Left renal pelvis (tissue), 4 donors: ENCODE results near the gene RTP2. TPM values are rescaled to one million over a fixed set of nuclear protein-coding genes. Genes with fewer than 3 reads are reported as not detected.

Experiments
- DNase-seq, 4 donors: peaks; one replicate each; pipeline ENCODE4 v3.0.0-alpha.2; 2013; ENCODE audit warnings: low read depth in 4 of 4, low spot score in 3 of 4
- polyA plus RNA-seq, 4 donors: library from polyadenylated mRNA; unstranded; fragments of 120-200 nt; gene quantifications; one replicate each; pipeline ENCODE4 v1.2.1, GENCODE V29; 2013; ENCODE audit not compliant: insufficient read length in 4 of 4

Gene RTP2
- polyA plus RNA-seq, 4 donors = not detected

DNA sequence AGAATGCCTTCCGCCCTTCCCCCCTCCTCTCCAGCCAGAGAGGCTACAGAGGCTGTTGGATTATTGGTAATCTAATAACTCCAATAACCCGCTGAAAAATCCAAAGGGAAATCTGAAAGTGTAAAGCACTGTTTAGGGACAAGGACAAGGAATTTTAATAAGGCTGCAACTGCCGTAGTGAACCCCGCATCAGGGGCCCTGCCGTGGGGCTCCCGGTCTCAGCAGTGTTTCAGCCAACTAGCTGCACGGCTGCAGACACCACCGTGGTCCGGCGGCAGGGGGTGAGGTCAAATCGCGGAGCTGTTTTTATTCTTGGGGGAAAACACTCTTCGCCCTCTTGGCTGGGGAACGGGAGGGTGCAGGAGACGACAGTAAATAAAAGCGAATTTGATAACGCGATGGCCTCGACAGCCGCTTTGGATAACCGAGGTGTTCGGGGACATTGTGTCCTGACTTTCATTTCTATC, 36.8 kb upstream of the RTP2 start:
- no peak for DNase-seq

- peak in 2 of 4 donors; percentile 90 to 91 for DNase-seq
These were observed 36.2 kb upstream of the RTP2 start for GRCh38 chr3:187738331-187739093.

- no peak for DNase-seq
These were observed 35.6 kb upstream of the RTP2 start for GRCh38 chr3:187738071-187738330.

DNA sequence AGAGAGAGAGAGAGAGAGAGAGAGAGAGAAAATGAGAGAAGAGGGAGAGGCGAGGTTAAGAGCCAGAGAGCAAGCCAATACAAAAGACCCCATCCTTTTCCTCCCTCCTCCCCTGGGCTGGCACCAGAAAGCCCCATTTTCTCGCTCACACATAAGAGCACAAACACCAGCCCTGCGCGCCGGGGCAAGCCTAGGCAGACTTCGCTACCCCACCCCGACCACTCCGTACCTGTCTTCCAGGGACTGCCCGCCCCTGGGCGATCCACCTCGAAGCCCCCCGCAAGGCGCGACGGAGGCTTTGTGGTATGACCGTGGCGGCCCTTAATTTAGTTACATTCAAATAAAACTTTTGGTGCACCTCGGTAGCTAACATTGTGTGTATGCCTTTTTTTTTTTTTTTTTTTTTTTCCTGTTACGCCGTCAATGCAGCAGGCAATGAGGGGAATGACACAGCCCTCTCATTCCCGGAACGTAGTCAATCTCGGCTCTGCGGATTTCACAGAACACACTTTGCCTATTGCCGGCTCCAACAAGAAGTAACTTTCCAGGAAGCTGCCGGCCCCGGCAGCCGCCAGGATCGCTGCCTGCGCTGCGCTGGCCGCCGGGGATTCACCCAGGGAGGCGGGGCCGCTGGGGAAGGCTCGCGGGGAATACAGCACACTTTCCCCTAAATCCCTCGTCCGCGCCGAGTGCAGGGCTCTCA, 35.2 kb upstream of the RTP2 start:
- no peak for DNase-seq

GRCh38 chr3:187737006-187737367, 34.6 kb upstream of the RTP2 start:
- DNase-seq = no peak

- DNase-seq = no peak
These were observed 34.1 kb upstream of the RTP2 start for GRCh38 chr3:187736418-187736871.

DNA sequence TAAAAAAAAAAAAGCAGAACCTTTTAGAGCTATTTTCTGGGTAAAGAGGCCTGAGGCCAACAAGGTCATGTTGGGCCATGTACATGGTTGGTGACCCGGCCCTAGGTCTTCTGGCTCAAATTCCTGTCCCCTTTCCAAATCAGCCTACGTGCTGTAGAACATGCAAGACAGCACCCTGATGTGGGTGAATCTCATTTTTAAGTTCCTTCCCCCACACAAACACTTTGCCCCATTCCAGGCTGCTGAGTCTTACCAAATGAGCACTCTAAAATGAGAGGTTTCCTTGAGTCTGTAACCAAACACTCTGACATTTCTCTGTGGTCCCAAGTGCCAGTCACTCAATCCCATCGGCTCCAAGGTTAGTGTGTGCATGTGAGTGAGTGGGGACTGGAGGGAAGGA, 33.5 kb upstream of the RTP2 start:
- no peak for DNase-seq

DNA sequence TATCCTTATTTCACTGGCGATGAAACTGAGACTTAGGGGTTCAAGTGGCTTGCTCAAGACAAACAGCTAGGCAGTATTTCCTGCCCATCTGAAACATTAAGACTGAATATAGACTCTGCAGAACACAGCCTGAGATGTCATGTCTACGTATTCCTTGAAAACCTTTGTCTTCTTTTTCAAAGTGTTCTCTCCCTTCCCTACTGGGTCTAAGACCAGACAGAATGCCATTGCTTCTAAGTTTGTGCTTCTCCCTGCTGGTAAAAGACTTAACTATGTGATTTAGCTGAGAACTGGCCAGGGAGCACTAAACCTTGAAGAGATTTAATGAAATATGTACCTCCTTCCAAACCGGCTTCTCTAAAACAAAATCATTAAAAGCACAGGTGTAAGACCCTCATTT, 33.0 kb upstream of the RTP2 start:
- no peak for DNase-seq

- no peak for DNase-seq
These were observed 32.5 kb upstream of the RTP2 start for GRCh38 chr3:187734841-187735240.

GRCh38 chr3:187733371-187733770, 31.0 kb upstream of the RTP2 start:
- no peak for DNase-seq

DNA sequence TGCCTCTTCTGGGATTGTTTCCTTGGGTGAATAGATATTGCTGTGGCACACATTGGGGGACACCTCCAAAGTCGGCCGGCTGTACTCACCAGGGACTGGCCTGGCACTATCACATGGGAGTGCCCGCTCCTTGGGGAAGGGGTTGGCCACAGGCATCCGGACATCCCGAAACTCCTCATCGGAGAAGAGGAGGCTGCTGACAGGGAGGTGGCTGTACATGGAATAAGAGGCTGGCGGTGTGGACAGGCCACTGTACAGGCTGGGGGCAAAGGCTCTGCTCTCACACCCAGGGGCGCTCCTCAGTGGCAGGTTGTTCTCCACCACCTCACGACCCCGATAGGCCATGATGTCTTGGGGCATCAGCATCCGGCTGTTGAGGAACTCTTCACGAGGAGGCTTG, 27.2 kb upstream of the RTP2 start:
- no peak for DNase-seq

GRCh38 chr3:187728940-187729583, 26.7 kb upstream of the RTP2 start:
- no peak for DNase-seq

GRCh38 chr3:187728248-187728647, 25.9 kb upstream of the RTP2 start:
- no peak for DNase-seq

DNA sequence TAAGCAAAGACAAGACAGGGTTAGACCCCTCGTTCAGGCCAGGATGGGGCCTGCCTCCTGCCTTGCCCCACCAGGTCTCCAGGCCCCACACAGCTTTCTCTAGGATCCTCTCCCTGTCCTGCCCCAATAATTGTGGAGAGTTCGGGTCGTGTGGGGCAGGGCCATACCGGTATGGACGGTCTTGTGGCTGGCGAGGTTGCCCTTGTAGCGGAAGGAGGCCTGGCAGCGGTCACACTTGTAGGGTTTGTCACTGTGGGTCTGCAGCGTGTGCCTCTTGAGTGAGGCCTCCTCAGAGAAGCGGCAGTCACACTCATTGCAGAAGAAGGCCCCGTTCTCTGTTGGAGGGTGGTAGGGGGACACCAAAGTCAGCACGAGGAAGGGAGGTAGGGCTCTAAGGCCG, 24.2 kb upstream of the RTP2 start:
- no peak for DNase-seq

GRCh38 chr3:187725653-187726370, 23.5 kb upstream of the RTP2 start:
- DNase-seq = no peak

DNA sequence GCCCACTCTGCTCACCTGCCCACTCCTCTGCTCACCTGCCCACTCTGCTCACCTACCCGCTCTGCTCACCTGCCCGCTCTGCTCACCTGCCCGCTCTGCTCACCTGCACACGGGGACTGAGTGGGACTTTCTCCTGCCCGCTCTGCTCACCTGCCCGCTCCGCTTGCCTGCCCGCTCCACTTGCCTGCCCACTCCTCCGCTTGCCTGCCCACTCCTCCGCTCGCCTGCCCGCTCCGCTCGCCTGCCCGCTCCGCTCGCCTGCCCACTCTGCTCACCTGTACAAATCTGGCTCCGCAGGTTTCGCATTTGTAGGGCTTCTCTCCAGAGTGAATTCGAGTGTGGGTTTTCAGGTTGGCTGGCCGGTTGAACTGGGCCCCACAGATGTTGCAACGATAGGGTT, 22.9 kb upstream of the RTP2 start:
- no peak for DNase-seq

DNA sequence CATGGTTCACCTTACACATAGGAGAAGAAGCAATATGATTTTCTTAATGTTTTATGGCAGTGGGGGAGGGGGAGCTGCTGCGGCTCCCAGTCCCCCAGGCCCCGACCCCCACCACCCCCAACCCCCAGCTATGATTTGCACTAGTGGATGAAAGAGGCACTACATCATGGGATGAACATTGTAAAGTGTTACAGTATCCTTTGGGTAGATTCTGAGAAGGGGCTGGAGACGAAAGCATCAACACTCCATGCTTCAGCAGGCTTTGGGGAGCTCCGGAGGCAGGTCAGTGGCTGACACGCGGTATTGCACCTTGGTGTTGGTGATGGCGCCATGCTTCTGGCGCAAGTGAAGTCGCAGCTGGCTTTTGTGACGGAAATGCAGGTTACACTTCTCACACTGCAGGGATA, 19.9 kb upstream of the RTP2 start:
- no peak for DNase-seq

DNA sequence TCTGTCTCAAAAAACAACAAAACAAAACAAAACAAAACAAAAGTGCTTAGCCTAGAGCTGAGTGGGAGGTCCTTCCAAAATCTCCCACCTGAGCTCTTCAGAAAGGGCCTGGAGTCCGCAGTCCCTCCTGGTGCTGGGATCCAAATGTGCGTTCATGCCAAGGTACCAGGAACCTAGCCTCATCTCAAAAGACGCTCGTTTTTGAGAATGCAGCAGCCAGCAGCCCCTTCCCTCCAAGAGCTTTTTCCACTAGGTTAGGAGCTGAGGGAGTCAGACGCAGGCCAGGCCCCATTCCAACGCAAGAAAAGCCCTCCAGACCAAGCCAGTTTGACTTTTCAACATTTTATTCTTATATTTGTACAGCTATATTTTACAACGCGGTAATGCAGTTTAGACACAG, 18.7 kb upstream of the RTP2 start:
- DNase-seq = no peak

DNA sequence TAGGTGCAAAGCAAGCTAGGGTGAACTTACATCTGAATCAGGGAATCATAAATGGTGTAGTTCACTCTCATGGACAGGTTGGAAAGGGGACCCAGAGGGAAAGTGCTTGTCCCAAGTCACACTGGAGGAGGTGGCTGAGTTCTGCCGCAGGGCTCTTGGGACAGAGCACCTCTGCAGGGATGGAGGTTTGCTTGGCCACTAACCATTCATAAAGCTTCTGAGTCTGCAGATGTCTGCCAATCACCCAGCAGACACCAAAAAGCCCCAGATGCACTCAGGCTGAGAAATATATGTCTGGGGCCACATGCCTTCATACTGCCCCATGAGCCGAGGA, 17.9 kb upstream of the RTP2 start:
- DNase-seq = no peak

DNA sequence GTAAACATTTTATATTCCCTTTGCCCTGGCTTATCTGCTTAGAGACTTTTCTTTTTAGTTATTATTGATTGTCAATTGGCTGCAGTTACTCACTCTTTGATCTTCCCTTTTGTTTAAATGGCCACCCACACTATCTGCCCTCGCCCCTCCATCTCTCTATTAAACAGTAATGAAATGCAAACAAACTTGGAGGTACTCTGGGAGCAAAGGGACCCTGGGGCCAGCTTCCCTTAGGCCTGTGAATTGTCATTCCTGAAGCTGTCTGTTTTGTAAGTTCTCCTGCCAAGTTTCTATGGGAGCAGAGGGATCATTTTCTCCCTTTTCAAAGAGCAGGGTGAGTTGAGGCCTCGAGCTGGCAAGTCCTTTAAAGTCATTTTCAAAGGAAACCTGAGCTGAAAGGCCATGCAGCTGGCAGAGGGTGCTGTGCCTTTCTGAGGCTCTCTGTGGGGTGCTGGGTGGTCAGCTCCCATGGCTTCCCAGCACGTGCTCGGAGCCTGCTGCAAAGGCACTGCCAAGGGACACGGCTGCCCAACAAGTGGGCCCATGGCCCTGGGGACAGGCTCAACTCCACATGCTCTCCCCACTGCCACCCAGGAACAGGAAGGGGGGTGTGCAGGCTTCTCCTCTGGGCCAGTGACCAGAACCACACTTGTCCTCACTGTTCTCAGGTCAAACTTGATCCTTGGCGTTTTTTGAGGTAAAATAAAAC, 17.4 kb upstream of the RTP2 start:
- DNase-seq = no peak

DNA sequence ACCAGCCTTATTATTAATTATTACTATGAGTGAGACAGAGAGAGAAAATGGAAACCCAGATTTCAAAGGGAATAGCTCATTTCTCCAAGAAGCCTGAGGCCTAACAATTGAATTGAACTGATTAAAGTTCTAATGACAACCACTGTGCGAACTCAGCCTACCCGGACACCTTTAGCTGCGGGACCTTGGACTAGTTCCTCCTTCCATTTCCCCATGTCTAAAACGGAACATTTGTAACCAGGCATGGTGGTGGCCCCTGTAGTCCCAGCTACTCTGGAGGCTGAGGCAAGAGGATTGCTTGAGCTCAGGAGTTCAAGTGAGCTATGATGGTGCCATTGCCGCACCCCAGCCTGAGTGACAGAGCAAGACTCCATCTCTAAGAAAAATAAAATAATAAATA, 16.4 kb upstream of the RTP2 start:
- DNase-seq = no peak
